Spleen (tissue), 7 donors: ENCODE results near the gene ZMIZ2.

Experiments used
- CTCF ChIP-seq, 11 experiments: fragments of 200-600 bp in 7 of 11; fragments of 450-650 bp in 4 of 11; sonication (generic) in 4 of 11; IDR thresholded peaks in 8 of 11; conservative IDR thresholded peaks in 3 of 11; 1 replicate in 7 of 11; 2 replicates in 4 of 11; pipeline versions ENCODE4 v1.4.0 to v1.8.0; 2016 to 2021; ENCODE audit warnings: antibody characterized with exemption in 11 of 11, inconsistent platforms in 4 of 11, mild to moderate bottlenecking in 1 of 11
- POLR2A ChIP-seq, 3 donors: fragments of 450-650 bp; IDR thresholded peaks; one replicate each; pipeline ENCODE4 v1.5.1; 2017; ENCODE audit warnings: antibody characterized with exemption in 3 of 3, mild to moderate bottlenecking in 1 of 3
- POLR2AphosphoS5 ChIP-seq, 3 donors: sonication (generic); formaldehyde crosslinking; IDR thresholded peaks; one replicate each; pipeline ENCODE4 v1.5.1; 2017; ENCODE audit warnings: antibody characterized with exemption in 3 of 3
- donor health status: DM: no; HTN: no; CAD: no; lungs with moderate emphysema.
- donor health status: DM: no; HTN: no; CAD: no.
- donor health status: DM: no; HTN: no; CAD: no.

GRCh38 chr7:44748948-44749731 is 493 bp downstream of the ZMIZ2 start:
- TF ChIP-seq CTCF (IDR thresholded peaks at IDR 0.05 in 8 of 11, conservative IDR thresholded peaks at IDR 0.05 in 3 of 11) (no peak), POLR2A (IDR thresholded peaks at IDR 0.05) (no peak), POLR2AphosphoS5 (IDR thresholded peaks at IDR 0.05) (peak in 2 of 3 donors; percentile 29 to 41)
